ENCODE results near the gene DHX8. TPM values are rescaled to one million over a fixed set of nuclear protein-coding genes. Genes with fewer than 3 reads are reported as not detected.
"Not testable (repeated sequence)": the region's sequence is repeated elsewhere in the genome, so short reads cannot be mapped to it uniquely, and the experiment has no call there.

Gene DHX8
- 44.2 and 62.2 TPM in 2 replicates for total RNA-seq

GRCh38 chr17:43483674-43484551 lies at the start of gene DHX8:
Gene DHX8 (plus strand): TSS chr17:43483975. CDS start chr17:43484038, 63 bp downstream.
- peak; percentile 98 for DNase-seq

GRCh38 chr17:43434902-43435319 lies 48.9 kb upstream of the DHX8 start:
- DNase-seq, result no peak

- DNase-seq, result no peak
Measured at GRCh38 chr17:43437756-43438155, 46.0 kb upstream of the DHX8 start.

GRCh38 chr17:43438626-43439025 lies 45.1 kb upstream of the DHX8 start:
- no peak for DNase-seq

GRCh38 chr17:43439041-43439440 lies 44.7 kb upstream of the DHX8 start:
- DNase-seq, result no peak

- DNase-seq, result no peak
Measured at GRCh38 chr17:43442711-43443110, 41.1 kb upstream of the DHX8 start.

GRCh38 chr17:43443381-43443780 lies 40.4 kb upstream of the DHX8 start:
- DNase-seq, result no peak

GRCh38 chr17:43444223-43445008 lies 39.4 kb upstream of the DHX8 start:
- DNase-seq, result no peak

GRCh38 chr17:43445009-43445589 lies 38.7 kb upstream of the DHX8 start:
- DNase-seq, result no peak

GRCh38 chr17:43446773-43447172 lies 37.0 kb upstream of the DHX8 start:
- no peak for DNase-seq

- no peak for DNase-seq
Measured at GRCh38 chr17:43448720-43449469, 34.9 kb upstream of the DHX8 start.

- DNase-seq, result no peak
Measured at GRCh38 chr17:43449470-43450248, 34.1 kb upstream of the DHX8 start.

- DNase-seq, result not testable (repeated sequence)
Measured at GRCh38 chr17:43450791-43451190, 33.0 kb upstream of the DHX8 start.

- DNase-seq, result not testable (repeated sequence)
Measured at GRCh38 chr17:43451741-43452140, 32.0 kb upstream of the DHX8 start.

- DNase-seq, result no peak
Measured at GRCh38 chr17:43453331-43453812, 30.4 kb upstream of the DHX8 start.

- no peak for DNase-seq
Measured at GRCh38 chr17:43454868-43455267, 28.9 kb upstream of the DHX8 start.

- DNase-seq, result no peak
Measured at GRCh38 chr17:43456029-43456428, 27.7 kb upstream of the DHX8 start.

GRCh38 chr17:43456661-43457361 lies 27.0 kb upstream of the DHX8 start:
- peak; percentile 41 for DNase-seq

- no peak for DNase-seq
Measured at GRCh38 chr17:43457362-43457692, 26.4 kb upstream of the DHX8 start.

GRCh38 chr17:43459878-43460277 lies 23.9 kb upstream of the DHX8 start:
- DNase-seq, result not testable (repeated sequence)

- no peak for DNase-seq
Measured at GRCh38 chr17:43461185-43461584, 22.6 kb upstream of the DHX8 start.
